Astrocyte of the cerebellum (primary cell): ENCODE measurements around the gene DUSP9.
A peak's percentile ranks its signal among the peaks of the same experiment; 100 is the strongest.

Experiments
- DNase-seq: peaks from one replicate; pipeline ENCODE4 v3.0.0-alpha.2; 2011; ENCODE audit warnings: low read depth
- H3K4me3 ChIP-seq: 2 replicates; pipeline ENCODE4 v1.5.1; 2011; ENCODE audit warnings: mild to moderate bottlenecking, low read depth, low read length, moderate library complexity
- CTCF ChIP-seq: IDR thresholded peaks from 2 replicates; pipeline ENCODE4 v1.5.1; 2012; ENCODE audit warnings: low read length, low read depth, moderate library complexity, mild to moderate bottlenecking; ENCODE audit errors: missing control alignments
- in situ Hi-C: cut with HindIII; loops from 2 replicates; pipeline ENCODE4 v1.10.0; 2017; ENCODE audit warnings: low sequenced_read_pairs

DUSP9 gene

GRCh38 chrX:153667281-153667955 lies 20.4 kb downstream of the DUSP9 start:
- no peak for DNase-seq
- in situ Hi-C loops, result no loop called here
- no peak overlapping the region for H3K4me3 ChIP-seq

GRCh38 chrX:153667956-153668396 lies 21.0 kb downstream of the DUSP9 start:
- no peak overlapping the region for H3K4me3 ChIP-seq
- peak; percentile 70 for TF ChIP-seq CTCF
- DNase-seq, result peak; percentile 60
- in situ Hi-C loops, result no loop called here

More at GRCh38 chrX:153667281-153667955, 20.4 kb downstream of the DUSP9 start:
- no peak for TF ChIP-seq CTCF

- no peak overlapping the region for H3K4me3 ChIP-seq
- TF ChIP-seq CTCF, result no peak
- no peak for DNase-seq
- in situ Hi-C loops, result no loop called here
Observed at GRCh38 chrX:153668423-153669173, 21.6 kb downstream of the DUSP9 start.

- no peak for DNase-seq
- no peak overlapping the region for H3K4me3 ChIP-seq
- in situ Hi-C loops, result no loop called here
- peak; percentile 63 for TF ChIP-seq CTCF
Observed at GRCh38 chrX:153669174-153669890, 22.3 kb downstream of the DUSP9 start.

- in situ Hi-C loops, result no loop called here
- TF ChIP-seq CTCF, result no peak
- DNase-seq, result no peak
- H3K4me3 ChIP-seq, result no peak overlapping the region
Observed at GRCh38 chrX:153669901-153670731, 23.1 kb downstream of the DUSP9 start.
